Activated T-cell treated with anti-CD3 and anti-CD28 coated beads for 24 hours (primary cell): ENCODE measurements around the gene SFXN5.
"Not testable (repeated sequence)": the region's sequence is repeated elsewhere in the genome, so short reads cannot be mapped to it uniquely, and the experiment has no call there.

Experiments used
- DNase-seq: peaks from one replicate; pipeline ENCODE4 v3.0.0-alpha.2; 2020; ENCODE audit warnings: low read depth

The SFXN5 gene

DNA sequence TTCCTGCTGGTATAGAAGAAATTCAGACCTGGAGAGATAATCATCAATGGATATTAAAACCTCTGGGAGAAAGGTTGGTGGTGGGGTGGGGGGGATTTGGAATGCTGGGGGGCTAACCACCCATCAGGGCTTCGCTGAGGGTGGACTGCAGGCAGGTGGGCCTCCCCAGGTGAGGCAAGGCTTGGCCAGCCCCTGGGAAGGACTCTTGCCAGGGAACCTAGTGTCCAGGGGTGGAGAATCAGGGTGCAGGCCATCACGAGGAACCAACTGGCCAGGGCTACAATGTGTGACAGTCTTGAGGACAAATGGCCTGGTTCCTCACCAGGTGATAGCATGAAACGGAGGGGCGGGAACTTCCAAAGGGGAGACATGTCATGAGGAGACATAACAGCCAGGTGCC is 29.4 kb upstream of the SFXN5 start:
- DNase-seq, result no peak

GRCh38 chr2:73099486-73099885 is 28.0 kb upstream of the SFXN5 start:
- DNase-seq, result no peak

DNA sequence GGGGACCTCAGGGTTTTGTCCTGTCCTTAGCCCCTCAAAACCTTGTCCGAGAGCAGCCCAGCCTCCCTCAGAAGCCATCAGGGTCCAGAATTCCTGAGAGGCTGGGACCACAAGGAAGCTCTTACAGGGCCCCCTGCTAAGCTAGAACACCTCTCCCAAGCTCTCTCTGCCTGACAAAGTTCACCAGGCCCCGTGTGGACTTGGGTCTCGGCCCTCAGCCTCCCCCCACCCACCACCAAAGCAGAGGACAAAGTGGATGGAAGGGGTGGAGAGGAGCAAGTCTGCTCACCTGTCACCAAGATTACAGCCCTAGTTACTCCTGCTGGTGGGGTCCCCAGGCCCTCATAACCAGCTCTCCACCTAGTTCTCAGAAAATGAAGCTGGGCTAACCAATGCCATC is 24.4 kb upstream of the SFXN5 start:
- no peak for DNase-seq

DNA sequence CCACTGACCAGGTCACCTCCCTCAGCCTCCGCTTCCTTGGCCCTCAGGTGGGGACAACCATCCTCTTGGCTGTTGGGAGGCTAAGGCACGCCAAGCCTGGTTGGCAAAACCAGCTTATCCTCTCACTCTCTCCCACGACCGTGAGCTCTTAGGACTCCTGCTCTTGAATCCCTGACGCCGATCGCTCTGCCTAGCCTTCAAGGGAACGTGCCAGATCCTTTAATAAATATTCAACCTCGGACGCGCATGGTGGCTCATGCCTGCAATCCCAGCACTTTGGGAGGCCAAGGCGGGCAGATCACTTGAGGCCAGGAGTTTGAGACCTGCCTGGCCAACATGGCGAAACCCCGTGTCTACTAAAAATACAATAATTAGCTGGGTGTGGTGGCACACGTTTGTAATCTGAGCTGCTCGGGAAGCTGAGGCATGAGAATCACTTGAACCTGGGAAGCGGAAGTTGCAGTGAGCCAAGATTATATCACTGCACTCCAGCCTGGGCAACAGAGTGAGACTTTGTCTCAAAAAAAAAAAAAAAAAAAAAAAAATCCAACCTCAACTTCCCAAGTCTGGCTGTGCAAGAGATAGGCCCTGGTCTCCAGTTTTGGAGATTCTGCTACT is 22.2 kb upstream of the SFXN5 start:
- not testable (repeated sequence) for DNase-seq

GRCh38 chr2:73092146-73092783 is 20.8 kb upstream of the SFXN5 start:
- no peak for DNase-seq

- no peak for DNase-seq
Measured at GRCh38 chr2:73091696-73092095, 20.2 kb upstream of the SFXN5 start.

DNA sequence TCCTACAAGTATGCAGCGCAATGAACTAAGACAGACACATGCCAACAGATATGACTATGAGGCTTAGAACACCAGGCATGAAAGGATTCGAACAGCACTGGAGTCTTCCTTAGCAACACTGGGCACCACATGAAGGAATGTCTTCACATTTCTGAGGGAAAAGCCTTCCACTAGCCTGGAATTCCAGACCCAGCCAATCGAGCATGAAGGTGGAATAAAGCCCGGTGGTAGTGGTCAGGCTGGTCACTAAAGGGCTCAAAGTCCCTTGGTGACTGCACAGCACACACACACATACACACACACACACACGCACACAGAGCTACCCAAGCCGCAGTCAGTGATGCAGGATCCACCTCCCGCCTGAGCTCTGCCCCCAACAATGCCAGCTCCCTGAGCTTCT is 19.7 kb upstream of the SFXN5 start:
- DNase-seq, result no peak

DNA sequence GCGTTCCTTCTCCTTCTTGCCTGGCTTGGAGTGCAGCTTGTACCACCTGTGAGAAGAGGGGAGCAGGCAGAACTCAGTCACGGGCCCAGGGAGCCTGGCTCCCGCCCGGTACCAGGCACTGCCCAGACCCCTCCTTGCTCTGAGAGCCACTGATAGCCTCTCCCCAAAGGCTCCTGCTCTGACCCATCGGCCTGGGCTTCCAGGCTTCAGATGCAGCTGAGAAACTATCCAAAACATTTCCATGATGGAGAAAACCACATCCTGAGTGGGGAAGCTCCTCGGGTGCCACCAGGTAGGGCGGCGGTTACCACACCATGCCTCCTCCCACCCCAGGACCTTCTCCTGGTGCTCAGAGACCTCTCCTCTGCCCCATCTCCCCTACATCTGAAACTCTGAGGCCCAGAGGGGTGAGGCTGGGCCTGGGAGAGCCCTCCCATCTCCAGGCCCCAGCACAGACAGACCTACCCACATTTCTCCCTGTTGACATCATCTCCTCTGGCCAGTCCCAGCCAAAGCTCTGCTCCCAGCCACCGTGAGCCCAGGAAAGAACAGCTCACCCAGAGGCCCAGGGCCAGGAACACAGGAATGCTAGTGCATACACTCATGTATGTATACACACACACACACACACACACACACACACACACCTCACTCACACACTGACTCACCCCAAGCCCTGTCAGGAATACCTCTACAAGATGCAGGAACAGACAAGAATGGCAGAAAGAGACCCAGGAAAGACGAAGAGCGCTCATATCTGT is 17.9 kb upstream of the SFXN5 start:
- no peak for DNase-seq

- no peak for DNase-seq
Measured at GRCh38 chr2:73088703-73089102, 17.2 kb upstream of the SFXN5 start.

DNA sequence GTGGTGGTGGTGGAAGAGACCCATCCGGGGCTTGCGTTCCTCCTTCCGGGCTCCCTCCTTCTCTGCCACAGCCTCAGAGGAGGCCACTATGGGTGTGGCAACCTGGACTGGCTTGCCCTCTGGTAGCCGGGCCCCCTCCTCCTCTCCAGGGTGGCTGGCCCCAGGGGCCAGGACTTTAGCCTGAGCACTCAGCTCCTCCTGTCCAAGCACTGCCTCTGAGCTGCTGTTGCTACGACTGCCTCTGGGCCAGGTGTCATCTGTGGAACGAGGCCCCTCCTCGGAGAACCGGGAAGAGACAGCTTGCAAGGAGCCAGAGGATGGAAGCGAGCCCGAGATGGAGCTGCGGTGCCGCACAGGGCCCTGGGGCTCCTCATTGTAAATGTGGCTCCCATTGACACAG is 16.7 kb upstream of the SFXN5 start:
- DNase-seq, result no peak

DNA sequence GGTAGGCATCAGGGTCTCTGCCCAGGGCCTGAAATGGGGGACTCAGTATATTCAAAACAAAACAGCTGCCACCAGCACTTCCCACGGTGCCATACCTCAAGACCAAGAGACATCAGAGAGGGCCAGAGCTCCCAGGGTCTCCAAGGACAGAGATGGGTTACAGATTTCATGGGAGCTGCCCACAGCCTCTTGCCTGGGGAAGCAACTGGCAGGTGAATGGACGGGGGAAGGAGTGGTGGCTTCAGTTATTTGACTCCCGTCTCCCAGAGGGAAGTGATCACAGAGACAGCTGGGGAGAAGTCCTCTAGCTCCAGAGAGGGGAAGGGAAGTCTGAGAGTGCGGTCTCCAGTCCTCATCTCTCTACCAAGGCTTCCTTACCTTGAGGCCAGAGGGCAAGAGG is 15.8 kb upstream of the SFXN5 start:
- DNase-seq, result no peak

DNA sequence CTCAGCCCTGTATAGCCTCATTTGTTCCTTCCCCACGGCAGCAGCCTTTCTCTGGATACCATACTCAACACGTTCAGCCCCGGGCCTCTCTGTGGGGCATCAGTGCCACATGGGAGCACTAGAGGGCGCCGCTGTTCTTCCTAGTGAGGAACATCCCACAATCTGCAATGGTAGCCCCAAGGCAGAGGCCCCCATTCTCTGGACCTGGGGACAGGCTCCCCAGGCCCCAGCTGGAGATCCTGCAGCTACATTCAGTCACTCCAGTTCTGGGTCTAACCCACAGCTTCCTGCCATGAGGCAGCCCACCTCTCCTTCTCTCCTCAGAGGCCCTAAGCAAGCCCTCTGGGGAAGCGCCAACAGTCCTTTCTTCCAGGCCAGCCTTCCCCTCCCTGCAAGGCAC is 14.2 kb upstream of the SFXN5 start:
- peak; percentile 78 for DNase-seq

GRCh38 chr2:73084971-73085370 is 13.5 kb upstream of the SFXN5 start:
- no peak for DNase-seq

DNA sequence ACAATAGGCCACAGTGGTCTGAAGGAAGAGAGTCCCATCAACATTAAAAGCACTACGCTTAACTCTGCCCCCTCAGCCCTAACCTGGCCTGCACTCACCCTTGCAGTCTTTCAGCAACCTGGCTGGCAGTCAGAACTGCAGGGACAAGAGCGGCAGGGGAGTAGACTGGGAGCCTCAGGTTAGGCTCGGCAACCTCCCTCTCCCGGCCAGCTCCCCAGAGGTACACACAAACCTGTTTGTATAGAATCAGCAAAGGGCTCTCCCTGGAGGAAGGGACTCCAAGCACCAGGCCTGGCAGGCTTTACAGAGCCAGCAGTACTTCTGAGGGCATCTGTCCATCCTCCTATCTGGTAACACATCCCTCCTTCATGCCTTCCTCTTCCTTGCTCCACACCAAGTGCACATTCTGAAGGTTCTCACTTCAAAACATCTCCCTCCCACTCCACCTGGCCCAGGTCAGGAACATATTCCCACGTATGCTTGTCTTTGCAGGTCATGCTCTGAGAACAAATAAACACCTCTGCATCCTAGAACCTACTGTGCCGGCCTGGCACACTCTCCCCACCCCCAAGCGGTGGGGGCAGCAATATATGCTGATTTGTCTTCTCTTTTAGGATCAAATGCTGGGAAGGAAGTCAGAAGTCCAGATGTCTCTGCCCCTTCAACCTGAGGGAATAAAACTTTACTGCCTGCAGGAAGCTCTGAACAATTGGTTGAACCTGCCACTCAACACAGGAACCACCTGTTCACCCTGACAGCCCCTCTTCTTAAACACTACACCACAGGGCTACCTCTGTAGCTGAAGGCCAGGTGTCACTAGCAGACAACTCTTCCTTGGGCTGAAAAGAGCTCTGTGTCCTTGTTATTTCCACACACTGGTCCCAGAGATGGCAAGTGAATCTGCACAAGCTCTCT is 12.6 kb upstream of the SFXN5 start:
- DNase-seq, result no peak

DNA sequence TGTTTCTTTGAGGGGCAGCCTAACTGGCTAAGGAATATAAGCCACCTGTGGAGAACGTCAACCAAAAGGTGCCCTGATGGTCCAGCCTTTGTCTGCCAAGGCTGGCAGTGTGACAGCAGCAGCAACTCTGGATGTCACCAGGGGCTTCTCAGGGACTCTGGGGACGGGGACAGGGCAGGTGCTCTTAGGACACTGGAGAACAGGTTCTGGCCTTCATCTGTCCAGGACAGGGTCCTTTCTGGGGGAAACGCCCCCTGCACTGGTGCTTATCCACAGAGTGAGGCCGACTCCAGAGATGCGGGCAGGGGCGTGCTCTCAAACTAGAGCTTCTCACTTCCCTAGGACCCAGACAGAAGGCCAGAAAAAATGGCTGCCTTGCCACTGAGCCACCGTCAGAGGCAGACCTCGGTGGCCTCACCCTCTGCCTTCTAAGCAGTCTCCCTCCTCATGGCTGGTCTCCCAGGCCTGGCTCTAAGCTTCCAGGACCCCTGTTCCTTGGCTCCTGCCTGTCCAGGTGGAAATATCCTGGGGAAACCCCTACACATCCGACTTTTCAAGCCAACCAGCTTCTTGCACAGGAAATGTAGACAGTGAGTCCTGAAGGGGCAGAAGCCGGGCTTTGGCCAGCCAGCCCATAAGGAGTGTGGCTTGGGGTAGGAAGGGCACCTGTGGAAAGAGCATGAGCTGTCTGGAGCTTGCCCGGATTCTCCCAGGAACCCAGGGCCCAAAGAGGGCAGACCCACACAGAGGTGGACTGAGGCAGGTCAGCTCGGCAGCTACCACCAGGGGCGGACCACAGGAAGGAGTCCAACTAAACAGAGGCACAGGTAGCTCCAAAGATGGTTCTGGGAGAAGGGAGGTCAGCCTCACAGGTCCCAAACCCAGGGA is 11.3 kb upstream of the SFXN5 start:
- no peak for DNase-seq

DNA sequence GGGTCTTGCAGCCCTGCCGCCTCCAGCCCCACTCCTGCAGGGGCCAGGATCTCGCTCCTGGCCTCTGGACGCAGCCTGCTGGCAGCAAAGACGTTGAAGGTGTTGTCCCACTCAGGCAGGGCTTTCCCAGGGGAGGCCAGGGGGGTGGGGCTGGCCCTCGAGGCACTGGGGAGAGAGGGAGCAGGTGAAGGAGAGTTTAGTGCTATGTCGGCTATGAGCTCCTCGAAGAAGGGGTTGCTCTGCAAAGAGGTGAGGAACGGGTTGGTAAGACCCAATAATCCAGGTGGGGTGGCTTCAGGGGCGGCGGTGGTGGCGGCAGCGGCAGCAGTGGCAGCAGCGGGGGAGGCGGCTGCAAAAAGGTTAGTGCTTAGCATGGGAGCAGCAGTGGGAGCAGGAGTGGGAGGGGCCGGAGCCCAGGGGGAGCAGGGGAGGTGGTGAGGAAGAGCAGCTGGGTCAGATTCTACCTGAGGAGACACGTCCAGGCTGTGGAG is 9.7 kb upstream of the SFXN5 start:
- no peak for DNase-seq

DNA sequence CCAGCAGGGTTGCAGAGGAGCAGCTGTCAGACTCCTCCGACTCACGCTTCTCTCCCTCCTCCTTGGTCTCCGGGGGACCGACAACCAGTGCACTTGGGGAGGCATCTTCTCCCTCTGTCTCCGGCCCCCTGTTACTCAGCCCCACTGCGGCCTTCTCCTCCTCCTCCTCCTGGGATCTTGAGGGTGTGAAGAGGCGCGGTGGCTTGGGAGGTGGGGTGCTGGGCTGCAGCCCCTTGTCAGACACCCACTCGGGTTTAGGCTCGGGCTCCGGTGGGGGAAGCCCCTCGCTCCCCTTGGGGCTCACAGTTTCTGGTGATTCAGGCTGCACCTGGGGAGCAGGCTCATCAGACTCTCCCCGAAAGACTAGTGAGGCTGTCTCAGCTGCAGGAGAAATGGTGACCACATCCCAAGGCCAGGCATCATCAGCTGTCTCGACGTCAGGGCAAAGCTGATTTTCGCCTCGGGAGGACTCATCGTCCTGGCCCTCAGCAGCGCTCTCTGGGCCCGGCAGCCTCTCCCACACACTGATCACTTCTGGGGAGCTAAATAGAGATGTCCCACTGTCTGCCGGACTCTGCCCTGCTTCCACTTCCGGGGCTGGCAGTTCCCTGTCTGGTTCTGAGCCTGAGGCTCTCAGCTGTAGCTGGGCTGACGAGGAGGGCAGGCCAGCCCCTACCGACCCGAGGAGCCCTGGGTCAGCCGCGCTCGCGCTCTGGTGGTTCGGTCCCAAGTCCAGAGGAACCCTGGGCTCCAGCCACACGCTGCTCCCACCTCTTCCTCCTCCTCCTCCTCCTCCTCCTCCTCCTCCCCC is 9.0 kb upstream of the SFXN5 start:
- DNase-seq, result no peak

- DNase-seq, result no peak
Measured at GRCh38 chr2:73079636-73080035, 8.1 kb upstream of the SFXN5 start.

- DNase-seq, result no peak
Measured at GRCh38 chr2:73078457-73079411, 7.2 kb upstream of the SFXN5 start.
